Muscle layer of colon (tissue), 2 donors: ENCODE data around the gene TEX54.
"Not testable (repeated sequence)": the region's sequence is repeated elsewhere in the genome, so short reads cannot be mapped to it uniquely, and the experiment has no call there.

ENCODE experiments used
- H3K27ac ChIP-seq: one replicate; pipeline ENCODE4 v1.7.0; 2013; ENCODE audit warnings: low read depth, mild to moderate bottlenecking, low read length, moderate library complexity
- H3K27me3 ChIP-seq, 2 donors: one replicate each; pipeline ENCODE4 v1.7.0; 2013; ENCODE audit warnings: low read length in 2 of 2, mild to moderate bottlenecking in 2 of 2; ENCODE audit not compliant: insufficient read depth in 2 of 2, control insufficient read depth in 1 of 2
- H3K36me3 ChIP-seq: one replicate; pipeline ENCODE4 v1.7.0; 2013; ENCODE audit warnings: mild to moderate bottlenecking, low read length; ENCODE audit not compliant: insufficient read depth
- H3K4me1 ChIP-seq: one replicate; pipeline ENCODE4 v1.7.0; 2013; ENCODE audit warnings: mild to moderate bottlenecking, low read length; ENCODE audit not compliant: insufficient read depth
- H3K4me3 ChIP-seq, 2 donors: one replicate each; pipeline ENCODE4 v1.7.0; 2013; ENCODE audit warnings: low read length in 2 of 2, low read depth in 1 of 2, mild to moderate bottlenecking in 1 of 2, moderate library complexity in 1 of 2
- H3K9ac ChIP-seq: one replicate; pipeline ENCODE4 v1.7.0; 2013; ENCODE audit warnings: low read length
- H3K9me3 ChIP-seq: one replicate; pipeline ENCODE4 v1.7.0; 2013; ENCODE audit warnings: mild to moderate bottlenecking, low read length
- donor health status: abdominal sarcoma.
- donor health status: Adenocarcinoma of cecum.

Gene TEX54

GRCh38 chr11:62853279-62853965, 20.8 kb upstream of the TEX54 start:
- Histone ChIP-seq H3K27ac (no peak overlapping the region), H3K4me3 (no peak overlapping the region), H3K9me3 (no peaks in the 10 kb centered on the region), H3K9ac (no peak overlapping the region), H3K4me1 (peaks cover 28% of the 10 kb centered on the region), H3K27me3 (no peaks in the 10 kb centered on the region), H3K36me3 (peaks cover 37% of the 10 kb centered on the region)

GRCh38 chr11:62852523-62853188, 20.0 kb upstream of the TEX54 start:
- Histone ChIP-seq H3K27ac (no peak overlapping the region), H3K9me3 (no peaks in the 10 kb centered on the region), H3K4me3 (no peak overlapping the region), H3K4me1 (peaks cover 28% of the 10 kb centered on the region), H3K27me3 (no peaks in the 10 kb centered on the region), H3K36me3 (peaks cover 37% of the 10 kb centered on the region), H3K9ac (no peak overlapping the region)

- Histone ChIP-seq H3K4me1 (peaks cover 28% of the 10 kb centered on the region), H3K9ac (no peak overlapping the region), H3K27me3 (no peaks in the 10 kb centered on the region), H3K27ac (no peak overlapping the region), H3K36me3 (peaks cover 37% of the 10 kb centered on the region), H3K9me3 (no peaks in the 10 kb centered on the region), H3K4me3 (no peak overlapping the region)
Measured at GRCh38 chr11:62851807-62852522, 19.3 kb upstream of the TEX54 start.

GRCh38 chr11:62850911-62851806, 18.5 kb upstream of the TEX54 start:
- Histone ChIP-seq H3K27ac (no peak overlapping the region), H3K9me3 (no peaks in the 10 kb centered on the region), H3K4me1 (peaks cover 22% of the 10 kb centered on the region), H3K9ac (no peak overlapping the region), H3K4me3 (no peak overlapping the region), H3K27me3 (no peaks in the 10 kb centered on the region), H3K36me3 (peaks cover 37% of the 10 kb centered on the region)

- H3K27me3 ChIP-seq, result no peaks in the 10 kb centered on the region
- no peaks in the 10 kb centered on the region for H3K9me3 ChIP-seq
- no peak overlapping the region for H3K4me3 ChIP-seq
- no peak overlapping the region for H3K9ac ChIP-seq
- H3K36me3 ChIP-seq, result peaks cover 18% of the 10 kb centered on the region
- H3K4me1 ChIP-seq, result peaks cover under 1% of the 10 kb centered on the region
- no peak overlapping the region for H3K27ac ChIP-seq
Measured at GRCh38 chr11:62847767-62848314, 15.2 kb upstream of the TEX54 start.

- no peak overlapping the region for H3K9ac ChIP-seq
- H3K4me1 ChIP-seq, result peaks cover 5% of the 10 kb centered on the region
- no peaks in the 10 kb centered on the region for H3K9me3 ChIP-seq
- H3K27me3 ChIP-seq, result no peaks in the 10 kb centered on the region
- H3K4me3 ChIP-seq, result no peak overlapping the region
- no peak overlapping the region for H3K27ac ChIP-seq
- H3K36me3 ChIP-seq, result peaks cover 2% of the 10 kb centered on the region
Measured at GRCh38 chr11:62846177-62846576, 13.5 kb upstream of the TEX54 start.

GRCh38 chr11:62844154-62844553, 11.5 kb upstream of the TEX54 start:
- Histone ChIP-seq H3K9me3 (no peaks in the 10 kb centered on the region), H3K36me3 (no peaks in the 10 kb centered on the region), H3K27me3 (no peaks in the 10 kb centered on the region), H3K27ac (no peak overlapping the region), H3K4me1 (peaks cover 5% of the 10 kb centered on the region), H3K4me3 (no peak overlapping the region), H3K9ac (no peak overlapping the region)

- no peaks in the 10 kb centered on the region for H3K9me3 ChIP-seq
- no peaks in the 10 kb centered on the region for H3K27me3 ChIP-seq
- H3K27ac ChIP-seq, result no peak overlapping the region
- H3K36me3 ChIP-seq, result no peaks in the 10 kb centered on the region
- H3K9ac ChIP-seq, result no peak overlapping the region
- H3K4me3 ChIP-seq, result no peak overlapping the region
- H3K4me1 ChIP-seq, result peaks cover 5% of the 10 kb centered on the region
Measured at GRCh38 chr11:62843466-62843865, 10.8 kb upstream of the TEX54 start.

GRCh38 chr11:62842891-62843290, 10.2 kb upstream of the TEX54 start:
- peak overlapping the region; percentile 88 for H3K27ac ChIP-seq
- H3K36me3 ChIP-seq, H3K4me1 ChIP-seq, H3K4me3 ChIP-seq, H3K27me3 ChIP-seq, H3K9me3 ChIP-seq: not testable (repeated sequence)
- peak overlapping the region; percentile 85 for H3K9ac ChIP-seq

GRCh38 chr11:62842171-62842741, 9.6 kb upstream of the TEX54 start:
- Histone ChIP-seq H3K4me1 (peaks cover 5% of the 10 kb centered on the region), H3K9me3 (no peaks in the 10 kb centered on the region), H3K9ac (peak overlapping the region; percentile 85), H3K27ac (peak overlapping the region; percentile 88), H3K36me3 (no peaks in the 10 kb centered on the region), H3K27me3 (no peaks in the 10 kb centered on the region), H3K4me3 (peak overlapping the region; percentile 34 to 63)
